GM23338 (cell line): ENCODE data around the gene TAF4. TPM values are rescaled to one million over a fixed set of nuclear protein-coding genes. Genes with fewer than 3 reads are reported as not detected.

Source experiments
- ATAC-seq: fragments of 200-7000 bp; cut with Tn5 transposase; 3 replicates; pipeline ENCODE4 v1.9.1; 2020
- DNase-seq: peaks from one replicate; pipeline ENCODE4 v3.0.0-alpha.2; 2015; ENCODE audit warnings: low spot score
- H2AFZ ChIP-seq: fragments of 200-600 bp; sonication (generic); 2 replicates; pipeline ENCODE4 v1.8.0; 2016; ENCODE audit warnings: antibody characterized with exemption, mild to moderate bottlenecking, moderate library complexity
- H3F3A ChIP-seq: fragments of 200-600 bp; sonication (generic); replicated peaks from 2 replicates; pipeline ENCODE4 v1.8.0; 2017; ENCODE audit warnings: antibody characterized with exemption, mixed run types, low read depth
- H3K27ac ChIP-seq: fragments of 200-600 bp; sonication (generic); 2 replicates; pipeline ENCODE4 v1.6.1; 2016; ENCODE audit warnings: low read depth
- H3K27me3 ChIP-seq: fragments of 200-600 bp; sonication (generic); 2 replicates; pipeline ENCODE4 v1.8.0; 2016; ENCODE audit warnings: mild to moderate bottlenecking, mixed run types, moderate library complexity; ENCODE audit not compliant: insufficient read depth
- H3K36me3 ChIP-seq: fragments of 200-600 bp; sonication (generic); 2 replicates; pipeline ENCODE4 v1.8.0; 2016; ENCODE audit warnings: mild to moderate bottlenecking; ENCODE audit not compliant: insufficient read depth
- H3K4me1 ChIP-seq: fragments of 200-600 bp; sonication (generic); 2 replicates; pipeline ENCODE4 v1.8.0; 2016; ENCODE audit warnings: mild to moderate bottlenecking, moderate library complexity; ENCODE audit not compliant: insufficient read depth
- H3K4me2 ChIP-seq: fragments of 200-600 bp; sonication (generic); 2 replicates; pipeline ENCODE4 v1.7.1; 2017; ENCODE audit warnings: mixed run types
- H3K4me3 ChIP-seq: fragments of 200-600 bp; sonication (generic); 2 replicates; pipeline ENCODE4 v1.6.1; 2016; ENCODE audit warnings: mixed run types
- H3K79me2 ChIP-seq: fragments of 200-600 bp; sonication (generic); replicated peaks from 2 replicates; pipeline ENCODE4 v1.8.0; 2017; ENCODE audit warnings: mild to moderate bottlenecking; ENCODE audit not compliant: insufficient read depth
- H3K9me2 ChIP-seq: fragments of 200-600 bp; sonication (generic); 2 replicates; pipeline ENCODE4 v1.8.0; 2017; ENCODE audit not compliant: insufficient read depth
- H4K20me1 ChIP-seq: fragments of 200-600 bp; sonication (generic); replicated peaks from 2 replicates; pipeline ENCODE4 v1.8.0; 2017; ENCODE audit warnings: mild to moderate bottlenecking; ENCODE audit not compliant: insufficient read depth
- H3K27ac Mint-ChIP-seq: 2 replicates; pipeline ENCODE4 v1.8.0; 2020; ENCODE audit warnings: inconsistent platforms, mild to moderate bottlenecking, moderate library complexity, mixed read lengths
- H3K27me3 Mint-ChIP-seq: 3 replicates; pipeline ENCODE4 v1.8.0; 2022; ENCODE audit warnings: low read depth, mild to moderate bottlenecking, moderate library complexity, mixed read lengths, inconsistent platforms; ENCODE audit not compliant: insufficient read depth, poor library complexity
- H3K36me3 Mint-ChIP-seq: 3 replicates; pipeline ENCODE4 v1.8.0; 2021; ENCODE audit warnings: low read depth, mild to moderate bottlenecking, inconsistent platforms, moderate library complexity, mixed read lengths
- H3K4me1 Mint-ChIP-seq: 3 replicates; pipeline ENCODE4 v1.8.0; 2020; ENCODE audit warnings: mild to moderate bottlenecking, inconsistent platforms, mixed read lengths
- H3K4me3 Mint-ChIP-seq: 3 replicates; pipeline ENCODE4 v1.8.0; 2021; ENCODE audit warnings: moderate library complexity, mild to moderate bottlenecking, inconsistent platforms, mixed read lengths
- H3K9me3 Mint-ChIP-seq: 3 replicates; pipeline ENCODE4 v1.8.0; 2020; ENCODE audit warnings: moderate library complexity, mild to moderate bottlenecking, inconsistent platforms, mixed read lengths
- CREB1 ChIP-seq: fragments of 250-450 bp; sonication (Bioruptor Pico); IDR thresholded peaks from 2 replicates; pipeline ENCODE4 v1.5.0; 2020; ENCODE audit warnings: low read depth, mild to moderate bottlenecking, moderate library complexity
- EZH2 ChIP-seq: fragments of 200-600 bp; sonication (generic); IDR thresholded peaks from one replicate; pipeline ENCODE4 v1.8.0; 2017; ENCODE audit warnings: antibody characterized with exemption, mild to moderate bottlenecking, low read depth; ENCODE audit not compliant: unreplicated experiment
- EZH2phosphoT487 ChIP-seq: fragments of 200-600 bp; sonication (generic); IDR thresholded peaks from one replicate; pipeline ENCODE4 v1.8.1; 2018; ENCODE audit warnings: antibody characterized with exemption; ENCODE audit not compliant: unreplicated experiment
- JUNB ChIP-seq: IDR thresholded peaks from one replicate; pipeline ENCODE4 v1.6.1; 2016; ENCODE audit warnings: antibody characterized with exemption; ENCODE audit not compliant: unreplicated experiment
- NANOG ChIP-seq: IDR thresholded peaks from 2 replicates; pipeline ENCODE4 v1.6.1; 2016; ENCODE audit warnings: antibody characterized with exemption, borderline replicate concordance
- POLR2AphosphoS5 ChIP-seq: IDR thresholded peaks from 2 replicates; pipeline ENCODE4 v1.6.1; 2016; ENCODE audit warnings: antibody characterized with exemption, low read depth
- STAT1 ChIP-seq: IDR thresholded peaks from one replicate; pipeline ENCODE4 v1.6.1; 2016; ENCODE audit warnings: antibody characterized with exemption; ENCODE audit not compliant: unreplicated experiment
- ZNF114 ChIP-seq: fragments of 250-450 bp; sonication (Bioruptor Pico); IDR thresholded peaks from 2 replicates; pipeline ENCODE4 v1.5.0; 2020; ENCODE audit warnings: mild to moderate bottlenecking, moderate library complexity
- ZNF331 ChIP-seq: fragments of 250-450 bp; sonication (Bioruptor Pico); IDR thresholded peaks from 2 replicates; pipeline ENCODE4 v1.5.0; 2020; ENCODE audit warnings: low read depth, mild to moderate bottlenecking, moderate library complexity
- polyA plus RNA-seq: library from polyadenylated mRNA; unstranded; fragments of >200 nt; fragmentation: Nextera tagmentation; extraction: Ambion mirVana; gene quantifications from 2 replicates; pipeline ENCODE4 v1.2.1, GENCODE V29; 2016
- total RNA-seq: library from RNA; depleted of rRNA; stranded (reverse); fragments of >200 nt; shearing (Covaris generic); gene quantifications from 2 replicates; pipeline ENCODE4 v1.2.3, GENCODE V29; 2014
- TF ChIP-seq, protein P1 (sequence below), 2 experiments: fragments of 200-600 bp in 1 of 2; sonication (generic) in 1 of 2; conservative IDR thresholded peaks; 2 replicates each; pipeline versions ENCODE4 v1.5.1 to v1.6.1; 2016 to 2017; ENCODE audit warnings: antibody characterized with exemption in 2 of 2, low read depth in 2 of 2, mild to moderate bottlenecking in 2 of 2, moderate library complexity in 1 of 2
- TF ChIP-seq, protein P2 (sequence below): IDR thresholded peaks from 2 replicates; pipeline ENCODE4 v1.6.1; 2016; ENCODE audit warnings: antibody characterized with exemption
- TF ChIP-seq, protein P3 (sequence below): fragments of 250-450 bp; sonication (Bioruptor Pico); IDR thresholded peaks from 2 replicates; pipeline ENCODE4 v1.5.0; 2020; ENCODE audit warnings: mild to moderate bottlenecking, moderate library complexity

TAF4 gene
- total and polyA plus RNA-seq, 2 experiments from 2014 or later = 7.2 to 60.0 TPM

DNA sequence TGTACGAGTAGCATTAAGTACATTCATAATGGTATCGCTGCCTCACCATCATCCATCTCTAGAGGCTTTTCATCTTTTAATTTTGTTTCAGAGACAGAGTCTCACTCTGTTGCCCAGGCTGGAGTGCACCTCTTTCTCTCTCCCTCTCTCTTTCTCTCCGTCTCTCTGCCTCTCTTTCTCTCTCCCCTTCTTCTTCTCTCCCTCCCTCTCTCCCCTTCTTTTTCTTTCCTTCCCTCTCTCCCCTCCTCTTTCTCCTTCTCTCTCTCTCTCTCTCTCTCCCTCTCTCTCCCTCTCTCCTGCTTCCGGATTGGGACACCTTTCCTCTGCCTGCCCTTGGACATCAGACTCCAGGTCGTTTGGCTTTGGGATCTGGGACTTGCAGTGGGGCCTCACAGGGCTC, 17.6 kb upstream of the TAF4 start:
- H3K9me2 ChIP-seq = 0 out of 2 replicates have a peak, but pooled peaks cover 3% of the 10 kb centered on the region
- DNase-seq (no peak), ATAC-seq (no peak)
- no peaks in the 10 kb centered on the region for H3F3A ChIP-seq
- H3K36me3 ChIP-seq = no peaks in the 10 kb centered on the region
- peaks cover 6% of the 10 kb centered on the region; the same call in 2 of the 3 replicates for H3K9me3 Mint-ChIP-seq
- no peak overlapping the region for H3K27ac ChIP-seq
- H3K79me2 ChIP-seq = no peaks in the 10 kb centered on the region
- no peaks in the 10 kb centered on the region for H3K4me1 ChIP-seq
- H3K4me3 Mint-ChIP-seq = no peak overlapping the region
- no peaks in the 10 kb centered on the region for H3K27me3 ChIP-seq
- no peak overlapping the region for H2AFZ ChIP-seq
- H3K27me3 Mint-ChIP-seq = peaks cover 3% of the 10 kb centered on the region
- H4K20me1 ChIP-seq = no peaks in the 10 kb centered on the region
- H3K4me2 ChIP-seq = no peak overlapping the region
- TF ChIP-seq STAT1 (no peak), EZH2 (no peak)
- no peaks in the 10 kb centered on the region for H3K4me1 Mint-ChIP-seq
- no peak overlapping the region for H3K27ac Mint-ChIP-seq
- no peaks in the 10 kb centered on the region; the same call in 2 of the 3 replicates for H3K36me3 Mint-ChIP-seq
- H3K4me3 ChIP-seq = no peak overlapping the region

DNA sequence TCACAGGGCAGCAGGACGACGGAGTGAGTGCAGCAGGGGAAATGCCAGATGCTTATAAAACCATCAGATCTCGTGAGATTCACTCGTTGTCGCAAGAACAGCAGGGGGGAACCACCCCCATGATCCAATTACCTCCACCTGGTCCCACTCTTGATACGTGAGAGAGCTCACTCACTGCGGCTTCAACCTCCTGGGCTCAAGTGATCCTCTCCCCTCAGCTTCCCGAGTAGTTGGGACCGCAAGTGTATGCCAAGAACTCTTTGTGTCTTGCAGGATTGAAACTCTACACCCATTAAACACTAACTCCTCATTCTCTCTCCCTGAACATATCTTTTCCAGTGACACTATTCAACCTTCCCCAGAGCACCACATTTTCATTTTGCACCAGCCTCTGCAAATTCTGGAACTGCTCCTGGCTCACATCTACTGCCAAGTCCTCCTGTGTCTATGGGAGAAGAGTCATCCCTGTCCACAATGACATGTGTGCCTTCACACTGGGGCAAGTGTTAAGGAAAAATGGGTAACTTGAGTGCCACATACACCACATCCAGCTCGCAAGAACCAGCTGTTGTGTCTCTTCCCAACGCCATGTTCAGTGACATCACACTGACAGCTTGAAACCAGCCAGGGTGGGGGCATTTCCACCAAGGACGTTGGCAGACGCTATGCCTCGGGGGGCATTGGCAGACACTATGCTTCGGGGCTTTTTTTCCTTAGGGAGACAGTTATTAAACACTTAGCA, 14.7 kb upstream of the TAF4 start:
- Histone ChIP-seq H3K4me2 (no peak overlapping the region), H3F3A (no peaks in the 10 kb centered on the region), H3K79me2 (no peaks in the 10 kb centered on the region), H3K9me2 (0 out of 2 replicates have a peak, but pooled peaks cover 3% of the 10 kb centered on the region), H4K20me1 (no peaks in the 10 kb centered on the region), H3K36me3 (no peaks in the 10 kb centered on the region), H3K4me1 (no peaks in the 10 kb centered on the region), H2AFZ (no peak overlapping the region), H3K27ac (no peak overlapping the region), H3K4me3 (no peak overlapping the region), H3K27me3 (no peaks in the 10 kb centered on the region)
- H3K27ac Mint-ChIP-seq = no peak overlapping the region
- no peak for ATAC-seq
- peaks cover 8% of the 10 kb centered on the region for H3K36me3 Mint-ChIP-seq
- DNase-seq = no peak
- peaks cover 32% of the 10 kb centered on the region for H3K9me3 Mint-ChIP-seq
- H3K4me1 Mint-ChIP-seq = no peaks in the 10 kb centered on the region
- no peak overlapping the region for H3K4me3 Mint-ChIP-seq
- H3K27me3 Mint-ChIP-seq = peaks cover 2% of the 10 kb centered on the region
- TF ChIP-seq STAT1 = no peak
- no peak for TF ChIP-seq POLR2AphosphoS5
- TF ChIP-seq, protein P1, sequence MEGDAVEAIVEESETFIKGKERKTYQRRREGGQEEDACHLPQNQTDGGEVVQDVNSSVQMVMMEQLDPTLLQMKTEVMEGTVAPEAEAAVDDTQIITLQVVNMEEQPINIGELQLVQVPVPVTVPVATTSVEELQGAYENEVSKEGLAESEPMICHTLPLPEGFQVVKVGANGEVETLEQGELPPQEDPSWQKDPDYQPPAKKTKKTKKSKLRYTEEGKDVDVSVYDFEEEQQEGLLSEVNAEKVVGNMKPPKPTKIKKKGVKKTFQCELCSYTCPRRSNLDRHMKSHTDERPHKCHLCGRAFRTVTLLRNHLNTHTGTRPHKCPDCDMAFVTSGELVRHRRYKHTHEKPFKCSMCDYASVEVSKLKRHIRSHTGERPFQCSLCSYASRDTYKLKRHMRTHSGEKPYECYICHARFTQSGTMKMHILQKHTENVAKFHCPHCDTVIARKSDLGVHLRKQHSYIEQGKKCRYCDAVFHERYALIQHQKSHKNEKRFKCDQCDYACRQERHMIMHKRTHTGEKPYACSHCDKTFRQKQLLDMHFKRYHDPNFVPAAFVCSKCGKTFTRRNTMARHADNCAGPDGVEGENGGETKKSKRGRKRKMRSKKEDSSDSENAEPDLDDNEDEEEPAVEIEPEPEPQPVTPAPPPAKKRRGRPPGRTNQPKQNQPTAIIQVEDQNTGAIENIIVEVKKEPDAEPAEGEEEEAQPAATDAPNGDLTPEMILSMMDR (conservative IDR thresholded peaks at IDR 0.05; ENCODE audit: low read depth in 2 of 2) = no peak
- TF ChIP-seq, protein P2, sequence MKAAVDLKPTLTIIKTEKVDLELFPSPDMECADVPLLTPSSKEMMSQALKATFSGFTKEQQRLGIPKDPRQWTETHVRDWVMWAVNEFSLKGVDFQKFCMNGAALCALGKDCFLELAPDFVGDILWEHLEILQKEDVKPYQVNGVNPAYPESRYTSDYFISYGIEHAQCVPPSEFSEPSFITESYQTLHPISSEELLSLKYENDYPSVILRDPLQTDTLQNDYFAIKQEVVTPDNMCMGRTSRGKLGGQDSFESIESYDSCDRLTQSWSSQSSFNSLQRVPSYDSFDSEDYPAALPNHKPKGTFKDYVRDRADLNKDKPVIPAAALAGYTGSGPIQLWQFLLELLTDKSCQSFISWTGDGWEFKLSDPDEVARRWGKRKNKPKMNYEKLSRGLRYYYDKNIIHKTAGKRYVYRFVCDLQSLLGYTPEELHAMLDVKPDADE = no peak
- TF ChIP-seq NANOG = no peak
- no peak for TF ChIP-seq JUNB
- TF ChIP-seq, protein P3, sequence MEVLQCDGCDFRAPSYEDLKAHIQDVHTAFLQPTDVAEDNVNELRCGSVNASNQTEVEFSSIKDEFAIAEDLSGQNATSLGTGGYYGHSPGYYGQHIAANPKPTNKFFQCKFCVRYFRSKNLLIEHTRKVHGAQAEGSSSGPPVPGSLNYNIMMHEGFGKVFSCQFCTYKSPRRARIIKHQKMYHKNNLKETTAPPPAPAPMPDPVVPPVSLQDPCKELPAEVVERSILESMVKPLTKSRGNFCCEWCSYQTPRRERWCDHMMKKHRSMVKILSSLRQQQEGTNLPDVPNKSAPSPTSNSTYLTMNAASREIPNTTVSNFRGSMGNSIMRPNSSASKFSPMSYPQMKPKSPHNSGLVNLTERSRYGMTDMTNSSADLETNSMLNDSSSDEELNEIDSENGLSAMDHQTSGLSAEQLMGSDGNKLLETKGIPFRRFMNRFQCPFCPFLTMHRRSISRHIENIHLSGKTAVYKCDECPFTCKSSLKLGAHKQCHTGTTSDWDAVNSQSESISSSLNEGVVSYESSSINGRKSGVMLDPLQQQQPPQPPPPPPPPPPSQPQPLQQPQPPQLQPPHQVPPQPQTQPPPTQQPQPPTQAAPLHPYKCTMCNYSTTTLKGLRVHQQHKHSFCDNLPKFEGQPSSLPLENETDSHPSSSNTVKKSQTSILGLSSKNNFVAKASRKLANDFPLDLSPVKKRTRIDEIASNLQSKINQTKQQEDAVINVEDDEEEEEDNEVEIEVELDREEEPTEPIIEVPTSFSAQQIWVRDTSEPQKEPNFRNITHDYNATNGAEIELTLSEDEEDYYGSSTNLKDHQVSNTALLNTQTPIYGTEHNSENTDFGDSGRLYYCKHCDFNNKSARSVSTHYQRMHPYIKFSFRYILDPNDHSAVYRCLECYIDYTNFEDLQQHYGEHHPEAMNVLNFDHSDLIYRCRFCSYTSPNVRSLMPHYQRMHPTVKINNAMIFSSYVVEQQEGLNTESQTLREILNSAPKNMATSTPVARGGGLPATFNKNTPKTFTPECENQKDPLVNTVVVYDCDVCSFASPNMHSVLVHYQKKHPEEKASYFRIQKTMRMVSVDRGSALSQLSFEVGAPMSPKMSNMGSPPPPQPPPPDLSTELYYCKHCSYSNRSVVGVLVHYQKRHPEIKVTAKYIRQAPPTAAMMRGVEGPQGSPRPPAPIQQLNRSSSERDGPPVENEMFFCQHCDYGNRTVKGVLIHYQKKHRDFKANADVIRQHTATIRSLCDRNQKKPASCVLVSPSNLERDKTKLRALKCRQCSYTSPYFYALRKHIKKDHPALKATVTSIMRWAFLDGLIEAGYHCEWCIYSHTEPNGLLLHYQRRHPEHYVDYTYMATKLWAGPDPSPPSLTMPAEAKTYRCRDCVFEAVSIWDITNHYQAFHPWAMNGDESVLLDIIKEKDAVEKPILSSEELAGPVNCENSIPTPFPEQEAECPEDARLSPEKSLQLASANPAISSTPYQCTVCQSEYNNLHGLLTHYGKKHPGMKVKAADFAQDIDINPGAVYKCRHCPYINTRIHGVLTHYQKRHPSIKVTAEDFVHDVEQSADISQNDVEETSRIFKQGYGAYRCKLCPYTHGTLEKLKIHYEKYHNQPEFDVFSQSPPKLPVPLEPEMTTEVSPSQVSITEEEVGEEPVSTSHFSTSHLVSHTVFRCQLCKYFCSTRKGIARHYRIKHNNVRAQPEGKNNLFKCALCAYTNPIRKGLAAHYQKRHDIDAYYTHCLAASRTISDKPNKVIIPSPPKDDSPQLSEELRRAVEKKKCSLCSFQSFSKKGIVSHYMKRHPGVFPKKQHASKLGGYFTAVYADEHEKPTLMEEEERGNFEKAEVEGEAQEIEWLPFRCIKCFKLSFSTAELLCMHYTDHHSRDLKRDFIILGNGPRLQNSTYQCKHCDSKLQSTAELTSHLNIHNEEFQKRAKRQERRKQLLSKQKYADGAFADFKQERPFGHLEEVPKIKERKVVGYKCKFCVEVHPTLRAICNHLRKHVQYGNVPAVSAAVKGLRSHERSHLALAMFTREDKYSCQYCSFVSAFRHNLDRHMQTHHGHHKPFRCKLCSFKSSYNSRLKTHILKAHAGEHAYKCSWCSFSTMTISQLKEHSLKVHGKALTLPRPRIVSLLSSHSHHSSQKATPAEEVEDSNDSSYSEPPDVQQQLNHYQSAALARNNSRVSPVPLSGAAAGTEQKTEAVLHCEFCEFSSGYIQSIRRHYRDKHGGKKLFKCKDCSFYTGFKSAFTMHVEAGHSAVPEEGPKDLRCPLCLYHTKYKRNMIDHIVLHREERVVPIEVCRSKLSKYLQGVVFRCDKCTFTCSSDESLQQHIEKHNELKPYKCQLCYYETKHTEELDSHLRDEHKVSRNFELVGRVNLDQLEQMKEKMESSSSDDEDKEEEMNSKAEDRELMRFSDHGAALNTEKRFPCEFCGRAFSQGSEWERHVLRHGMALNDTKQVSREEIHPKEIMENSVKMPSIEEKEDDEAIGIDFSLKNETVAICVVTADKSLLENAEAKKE (CRISPR knock-in tag) = no peak
- TF ChIP-seq EZH2phosphoT487 = no peak
- TF ChIP-seq CREB1 (CRISPR knock-in tag) = no peak
- TF ChIP-seq ZNF331 (CRISPR knock-in tag) = no peak
- no peak for TF ChIP-seq EZH2
- no peak for TF ChIP-seq ZNF114 (CRISPR knock-in tag)
